ENCODE data around the gene WDR18.

WDR18 gene

DNA sequence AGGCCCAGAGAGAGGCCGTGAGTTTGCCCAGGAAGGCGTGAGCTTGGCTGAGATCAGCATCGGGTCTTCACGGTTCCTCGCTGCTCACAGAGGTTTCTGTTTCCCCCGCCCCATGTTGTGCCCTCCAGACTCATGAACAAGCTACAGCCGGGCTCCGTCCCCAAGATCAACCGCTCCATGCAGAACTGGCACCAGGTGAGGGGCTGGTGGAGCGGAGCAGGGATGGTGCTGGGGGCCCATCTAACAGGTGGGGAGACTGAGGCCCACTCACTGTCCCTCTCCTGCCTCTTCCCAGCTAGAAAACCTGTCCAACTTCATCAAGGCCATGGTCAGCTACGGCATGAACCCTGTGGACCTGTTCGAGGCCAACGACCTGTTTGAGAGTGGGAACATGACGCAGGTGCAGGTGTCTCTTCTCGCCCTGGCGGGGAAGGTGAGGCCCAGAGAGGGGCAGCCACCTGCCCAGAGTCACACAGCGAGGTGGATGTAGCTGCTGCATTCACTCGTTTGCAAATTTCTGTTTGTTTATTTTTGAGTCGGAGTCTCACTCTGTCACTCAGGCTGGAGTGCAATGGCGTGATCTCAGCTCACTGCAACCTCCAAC lies 48.2 kb downstream of the WDR18 start:
- TF ChIP-seq, protein P1, sequence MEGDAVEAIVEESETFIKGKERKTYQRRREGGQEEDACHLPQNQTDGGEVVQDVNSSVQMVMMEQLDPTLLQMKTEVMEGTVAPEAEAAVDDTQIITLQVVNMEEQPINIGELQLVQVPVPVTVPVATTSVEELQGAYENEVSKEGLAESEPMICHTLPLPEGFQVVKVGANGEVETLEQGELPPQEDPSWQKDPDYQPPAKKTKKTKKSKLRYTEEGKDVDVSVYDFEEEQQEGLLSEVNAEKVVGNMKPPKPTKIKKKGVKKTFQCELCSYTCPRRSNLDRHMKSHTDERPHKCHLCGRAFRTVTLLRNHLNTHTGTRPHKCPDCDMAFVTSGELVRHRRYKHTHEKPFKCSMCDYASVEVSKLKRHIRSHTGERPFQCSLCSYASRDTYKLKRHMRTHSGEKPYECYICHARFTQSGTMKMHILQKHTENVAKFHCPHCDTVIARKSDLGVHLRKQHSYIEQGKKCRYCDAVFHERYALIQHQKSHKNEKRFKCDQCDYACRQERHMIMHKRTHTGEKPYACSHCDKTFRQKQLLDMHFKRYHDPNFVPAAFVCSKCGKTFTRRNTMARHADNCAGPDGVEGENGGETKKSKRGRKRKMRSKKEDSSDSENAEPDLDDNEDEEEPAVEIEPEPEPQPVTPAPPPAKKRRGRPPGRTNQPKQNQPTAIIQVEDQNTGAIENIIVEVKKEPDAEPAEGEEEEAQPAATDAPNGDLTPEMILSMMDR (IDR thresholded peaks at IDR 0.05; ENCODE audit: insufficient read depth, low read depth, low read length, missing control alignments) = no peak
- DNase-seq (ENCODE audit: low read depth) = no peak

DNA sequence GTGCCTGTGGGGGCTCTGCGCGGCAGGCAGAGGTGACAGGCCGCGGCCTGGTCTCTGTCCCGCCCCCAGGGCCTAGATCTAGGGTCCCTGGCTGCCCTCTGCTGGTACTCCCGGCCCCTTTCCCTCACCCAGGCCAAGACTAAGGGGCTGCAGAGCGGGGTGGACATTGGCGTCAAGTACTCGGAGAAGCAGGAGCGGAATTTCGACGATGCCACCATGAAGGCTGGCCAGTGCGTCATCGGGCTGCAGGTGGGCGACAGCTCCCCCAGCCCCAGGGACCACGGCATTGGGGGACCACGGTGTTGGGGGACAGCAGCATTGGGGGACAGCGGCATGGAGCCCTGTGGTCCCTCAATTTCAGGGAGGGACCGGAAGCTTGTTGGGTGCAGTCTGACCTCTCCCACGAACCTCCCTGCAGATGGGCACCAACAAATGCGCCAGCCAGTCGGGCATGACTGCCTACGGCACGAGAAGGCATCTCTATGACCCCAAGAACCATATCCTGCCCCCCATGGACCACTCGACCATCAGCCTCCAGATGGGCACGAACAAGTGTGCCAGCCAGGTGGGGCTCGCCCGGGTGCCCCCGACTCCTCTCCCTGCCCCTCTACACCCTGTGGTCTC lies 52.0 kb downstream of the WDR18 start:
- no peak for DNase-seq (ENCODE audit: low read depth)
- H3K4me3 ChIP-seq (ENCODE audit: low read depth, low read length) = no peak overlapping the region
- TF ChIP-seq, protein P1 (IDR thresholded peaks at IDR 0.05; ENCODE audit: insufficient read depth, low read depth, low read length, missing control alignments) = peak; percentile 5

More for the DNA sequence above, 48.2 kb downstream of the WDR18 start:
- H3K4me3 ChIP-seq (ENCODE audit: low read depth, low read length) = no peak overlapping the region

DNA sequence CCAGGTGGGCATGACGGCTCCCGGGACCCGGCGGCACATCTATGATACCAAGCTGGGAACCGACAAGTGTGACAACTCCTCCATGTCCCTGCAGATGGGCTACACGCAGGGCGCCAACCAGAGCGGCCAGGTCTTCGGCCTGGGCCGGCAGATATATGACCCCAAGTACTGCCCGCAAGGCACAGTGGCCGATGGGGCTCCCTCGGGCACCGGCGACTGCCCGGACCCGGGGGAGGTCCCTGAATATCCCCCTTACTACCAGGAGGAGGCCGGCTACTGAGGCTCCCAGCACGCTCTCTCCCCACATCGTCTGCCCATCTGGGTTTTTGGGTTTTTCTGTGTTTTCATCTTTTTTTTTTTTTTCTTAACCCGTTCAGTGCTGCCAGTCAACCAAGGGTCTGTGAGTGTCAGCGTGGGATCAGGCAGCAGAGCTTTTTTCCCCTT lies 53.5 kb downstream of the WDR18 start:
- TF ChIP-seq, protein P1 (IDR thresholded peaks at IDR 0.05; ENCODE audit: insufficient read depth, low read depth, low read length, missing control alignments) = no peak
- no peak overlapping the region for H3K4me3 ChIP-seq (ENCODE audit: low read depth, low read length)

DNA sequence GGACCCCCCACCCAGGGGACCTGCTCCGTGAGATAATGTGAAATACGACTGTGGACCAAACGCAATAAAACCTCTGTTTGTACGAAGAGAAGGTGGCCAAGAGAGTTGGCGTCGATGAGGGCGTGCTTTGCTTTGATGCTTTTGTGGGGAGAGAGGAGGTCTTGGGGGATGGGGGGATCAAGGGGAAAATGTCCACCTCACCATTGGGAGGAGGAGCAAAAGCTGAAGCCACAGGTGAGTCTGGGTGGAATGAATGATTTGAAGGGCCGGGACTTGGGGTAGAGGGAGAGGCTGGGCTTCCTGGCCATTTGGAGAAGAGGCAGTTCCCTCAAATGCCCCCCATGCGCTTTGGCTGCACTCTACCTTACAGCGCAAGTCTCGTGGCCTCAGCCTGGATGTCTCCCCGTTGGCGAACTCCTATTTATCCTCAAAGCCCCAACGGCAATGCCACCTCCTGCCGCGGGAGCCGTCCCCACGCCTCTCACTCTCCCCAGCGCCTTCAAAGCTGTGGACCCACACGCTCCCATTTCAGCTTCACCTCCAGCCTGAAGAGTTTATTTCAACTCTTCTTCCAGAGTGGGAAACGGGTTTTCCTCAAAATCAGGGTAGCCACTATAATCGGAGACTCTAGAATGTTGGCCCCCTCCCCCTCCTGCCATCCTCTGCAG lies 55.0 kb downstream of the WDR18 start:
- TF ChIP-seq, protein P1 (IDR thresholded peaks at IDR 0.05; ENCODE audit: insufficient read depth, low read depth, low read length, missing control alignments) = no peak
- H3K4me3 ChIP-seq (ENCODE audit: low read depth, low read length) = peak overlapping the region; percentile 4
- peak; percentile 46 for DNase-seq (ENCODE audit: low read depth)

More for the DNA sequence above, 53.5 kb downstream of the WDR18 start:
- peak; percentile 61 for DNase-seq (ENCODE audit: low read depth)

DNA sequence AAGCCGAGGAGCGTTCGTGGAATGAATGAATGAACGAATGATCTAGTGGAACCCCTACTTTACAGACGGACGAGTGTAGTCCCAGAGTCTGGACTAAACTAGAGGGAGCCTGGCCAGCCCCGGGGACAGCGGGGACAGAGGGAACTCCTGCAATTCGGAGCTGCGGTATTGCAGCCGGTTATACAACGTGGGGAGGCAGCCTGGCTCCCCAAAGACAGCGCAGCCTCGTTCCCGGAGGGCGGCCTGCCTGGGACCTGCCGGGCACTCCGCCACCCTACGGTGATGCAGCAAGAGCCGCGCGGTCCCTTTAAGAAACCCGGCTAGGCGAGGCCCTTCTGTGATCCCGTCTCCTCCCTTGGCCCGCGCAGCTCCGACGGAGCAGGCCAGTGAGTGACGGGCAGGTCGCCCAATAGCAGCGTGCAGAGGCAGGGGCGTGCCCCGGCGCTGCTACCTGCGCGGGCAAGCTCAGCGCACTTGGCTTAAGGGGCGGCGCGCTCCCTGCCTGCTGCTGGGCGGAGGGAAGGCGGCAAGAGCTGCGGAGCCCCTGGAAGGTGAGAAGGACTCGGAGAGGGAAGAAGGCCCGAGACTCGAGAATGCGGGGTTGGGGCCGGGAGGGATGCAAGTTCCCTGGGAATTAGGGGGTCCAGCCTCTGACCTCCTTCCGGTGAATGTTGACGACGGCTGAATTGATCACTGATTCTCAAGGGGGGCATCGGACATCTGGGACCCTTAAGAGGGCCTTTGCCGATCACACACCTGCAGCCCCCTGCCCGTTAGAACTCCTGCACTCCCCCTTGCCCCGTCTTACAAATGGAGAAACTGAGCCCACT lies 55.7 kb downstream of the WDR18 start, which contains the start of gene ABCA7:
ABCA7 (plus strand) TSS at position 462 of the 830 bp plus-strand sequence. CDS start 1,255 bp downstream, outside the sequence.
- peak within 1 kb of the TSS; percentile 73 for H3K4me3 ChIP-seq (ENCODE audit: low read depth, low read length)
- DNase-seq (ENCODE audit: low read depth) = peak; percentile 100
- TF ChIP-seq, protein P1 (IDR thresholded peaks at IDR 0.05; ENCODE audit: insufficient read depth, low read depth, low read length, missing control alignments) = no peak

DNA sequence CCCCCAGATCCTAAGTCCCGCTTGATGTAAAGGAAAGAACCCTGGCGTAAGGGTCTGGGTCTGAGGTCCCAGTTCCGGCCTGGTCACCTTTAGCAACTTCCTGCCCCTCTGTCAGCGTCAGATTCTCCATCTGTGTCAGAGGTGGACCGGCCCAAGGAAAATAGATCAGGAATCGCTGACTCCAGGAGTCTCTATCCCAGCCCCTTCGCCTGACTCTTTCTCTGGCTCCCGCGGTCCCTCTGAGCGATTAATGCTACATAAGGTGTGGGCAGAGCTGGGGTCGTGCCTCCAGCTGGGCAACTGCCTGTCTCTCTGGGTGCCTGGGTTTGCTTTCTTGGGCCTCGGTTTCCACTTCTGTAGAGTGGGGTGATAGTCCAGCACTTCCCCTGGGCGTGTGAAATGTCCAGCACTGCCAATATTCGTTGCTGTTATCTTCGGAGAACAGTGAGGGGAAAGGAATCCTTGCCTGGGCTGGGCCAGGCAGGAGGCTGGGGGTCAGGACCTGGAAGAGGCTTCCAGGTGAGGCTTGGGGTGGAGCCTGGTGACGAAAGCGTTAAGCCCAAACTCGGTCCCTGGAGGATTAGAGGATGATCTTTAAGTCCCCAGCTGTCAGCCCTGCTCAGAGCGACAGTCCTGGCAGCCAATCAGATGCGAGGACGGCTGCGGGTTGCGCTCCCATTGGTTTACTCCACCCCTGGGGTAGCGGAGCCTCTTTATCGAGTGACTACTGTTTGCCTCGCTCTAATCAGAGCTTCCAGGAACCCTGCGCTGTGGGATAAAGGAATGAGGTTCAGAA lies 56.5 kb downstream of the WDR18 start:
- peak; percentile 98 for DNase-seq (ENCODE audit: low read depth)

More for the DNA sequence above, 56.5 kb downstream of the WDR18 start:
- TF ChIP-seq, protein P1 (IDR thresholded peaks at IDR 0.05; ENCODE audit: insufficient read depth, low read depth, low read length, missing control alignments) = no peak
- peak overlapping the region; percentile 73 for H3K4me3 ChIP-seq (ENCODE audit: low read depth, low read length)
